Measurements from ENCODE around the gene PTPN20. TPM values are rescaled to one million over a fixed set of nuclear protein-coding genes. Genes with fewer than 3 reads are reported as not detected.
"Not testable (repeated sequence)": the region's sequence is repeated elsewhere in the genome, so short reads cannot be mapped to it uniquely, and the experiment has no call there.

Gene PTPN20
- total RNA-seq, 2 donors from 2014 or later = 2.5 to 10.2 TPM

- intact Hi-C loops (cut with DNase I); H3K4me3 ChIP-seq; DNase-seq (ENCODE audit: low spot score); H3K27ac ChIP-seq; H3K4me1 ChIP-seq (replicated peaks); H3K9me3 ChIP-seq; H3K27me3 ChIP-seq (replicated peaks; ENCODE audit: insufficient read depth); H3K36me3 ChIP-seq: not testable (repeated sequence)
- 33% methylated on average over 1 of the region's 10 CpGs for WGBS
Observed at GRCh38 chr10:46907185-46908117, 3.8 kb upstream of the PTPN20 start.

- H3K4me1 ChIP-seq (replicated peaks); DNase-seq (ENCODE audit: low spot score); H3K27ac ChIP-seq; H3K9me3 ChIP-seq; H3K36me3 ChIP-seq; H3K27me3 ChIP-seq (replicated peaks; ENCODE audit: insufficient read depth); H3K4me3 ChIP-seq; intact Hi-C loops (cut with DNase I): not testable (repeated sequence)
- 20% methylated on average over 1 of the region's 2 CpGs for WGBS
Observed at GRCh38 chr10:46922498-46922897, 11.3 kb downstream of the PTPN20 start.

GRCh38 chr10:46925156-46925555 is 13.9 kb downstream of the PTPN20 start:
- H3K9me3 ChIP-seq; DNase-seq (ENCODE audit: low spot score); intact Hi-C loops (cut with DNase I); H3K4me1 ChIP-seq (replicated peaks); H3K36me3 ChIP-seq; H3K27ac ChIP-seq; H3K4me3 ChIP-seq; H3K27me3 ChIP-seq (replicated peaks; ENCODE audit: insufficient read depth): not testable (repeated sequence)
- no CpG with 5 or more reads among the region's 2 CpGs for WGBS

GRCh38 chr10:46925853-46926252 is 14.6 kb downstream of the PTPN20 start:
- H3K4me3 ChIP-seq; H3K27me3 ChIP-seq (replicated peaks; ENCODE audit: insufficient read depth); DNase-seq (ENCODE audit: low spot score); H3K36me3 ChIP-seq; H3K9me3 ChIP-seq; H3K27ac ChIP-seq; H3K4me1 ChIP-seq (replicated peaks); intact Hi-C loops (cut with DNase I): not testable (repeated sequence)
- WGBS = 14% methylated on average over 2 of the region's 2 CpGs

- H3K9me3 ChIP-seq; H3K4me1 ChIP-seq (replicated peaks); H3K36me3 ChIP-seq; H3K4me3 ChIP-seq; H3K27ac ChIP-seq; intact Hi-C loops (cut with DNase I); H3K27me3 ChIP-seq (replicated peaks; ENCODE audit: insufficient read depth); DNase-seq (ENCODE audit: low spot score): not testable (repeated sequence)
Observed at GRCh38 chr10:46928810-46929209, 17.6 kb downstream of the PTPN20 start.

- H3K9me3 ChIP-seq; H3K4me3 ChIP-seq; DNase-seq (ENCODE audit: low spot score); H3K4me1 ChIP-seq (replicated peaks); H3K27ac ChIP-seq; H3K27me3 ChIP-seq (replicated peaks; ENCODE audit: insufficient read depth); H3K36me3 ChIP-seq; intact Hi-C loops (cut with DNase I): not testable (repeated sequence)
- WGBS = 95% methylated on average over 1 of the region's 1 CpG
Observed at GRCh38 chr10:46932383-46932782, 21.2 kb downstream of the PTPN20 start.

- H3K4me1 ChIP-seq (replicated peaks); H3K4me3 ChIP-seq; DNase-seq (ENCODE audit: low spot score); H3K36me3 ChIP-seq; intact Hi-C loops (cut with DNase I); H3K9me3 ChIP-seq; H3K27ac ChIP-seq; H3K27me3 ChIP-seq (replicated peaks; ENCODE audit: insufficient read depth): not testable (repeated sequence)
- 63% methylated on average over 1 of the region's 1 CpG for WGBS
Observed at GRCh38 chr10:46941091-46941490, 29.9 kb downstream of the PTPN20 start.

GRCh38 chr10:46948687-46949518 is 37.7 kb downstream of the PTPN20 start:
- DNase-seq (ENCODE audit: low spot score); H3K27ac ChIP-seq; H3K4me1 ChIP-seq (replicated peaks); H3K9me3 ChIP-seq; H3K36me3 ChIP-seq; intact Hi-C loops (cut with DNase I); H3K27me3 ChIP-seq (replicated peaks; ENCODE audit: insufficient read depth); H3K4me3 ChIP-seq: not testable (repeated sequence)
- 41% methylated on average over 1 of the region's 5 CpGs for WGBS

DNA sequence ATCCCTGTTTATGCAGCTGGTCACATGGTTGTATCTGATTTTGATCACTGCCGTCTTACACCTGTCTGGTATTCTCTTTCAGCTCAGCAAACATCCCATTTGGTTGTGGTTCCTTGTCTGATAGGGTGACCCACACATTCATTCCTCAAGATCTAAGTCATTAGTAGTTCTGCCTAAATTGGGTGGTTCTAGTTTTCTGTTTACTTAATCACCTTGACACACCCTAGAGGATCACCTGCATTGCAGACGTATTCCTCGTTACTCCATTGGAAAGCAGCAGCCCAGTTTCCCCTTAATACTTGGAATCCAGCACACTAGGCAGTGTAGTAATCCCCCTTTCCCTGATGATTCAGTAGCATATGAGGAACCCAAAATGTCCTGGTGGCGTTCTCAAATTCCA is 41.3 kb downstream of the PTPN20 start:
- H3K4me3 ChIP-seq; H3K4me1 ChIP-seq (replicated peaks); DNase-seq (ENCODE audit: low spot score); H3K27me3 ChIP-seq (replicated peaks; ENCODE audit: insufficient read depth); H3K36me3 ChIP-seq; intact Hi-C loops (cut with DNase I); H3K27ac ChIP-seq; H3K9me3 ChIP-seq: not testable (repeated sequence)
- 59% methylated on average over 3 of the region's 4 CpGs for WGBS

DNA sequence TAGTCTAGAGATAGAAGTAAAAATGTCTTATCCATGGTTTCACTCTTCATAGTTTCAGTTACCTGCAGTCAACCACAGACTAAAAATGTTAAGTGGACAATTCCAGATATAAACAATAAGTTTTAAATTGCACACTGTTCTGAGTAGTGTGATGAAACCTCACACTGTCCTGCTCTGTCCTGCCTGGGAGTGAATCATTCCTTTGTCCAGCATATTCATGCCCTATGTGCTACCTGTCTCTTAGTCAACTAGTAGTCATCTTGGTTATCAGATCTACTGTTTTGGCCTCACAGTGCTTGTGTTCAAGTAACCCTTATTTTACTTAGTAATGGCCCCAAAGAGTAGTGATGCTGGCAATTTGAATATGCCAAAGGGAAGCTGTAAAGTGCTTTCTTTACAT is 49.5 kb downstream of the PTPN20 start:
- H3K4me1 ChIP-seq (replicated peaks); H3K27me3 ChIP-seq (replicated peaks; ENCODE audit: insufficient read depth); H3K27ac ChIP-seq; H3K9me3 ChIP-seq; intact Hi-C loops (cut with DNase I); DNase-seq (ENCODE audit: low spot score); H3K36me3 ChIP-seq; H3K4me3 ChIP-seq: not testable (repeated sequence)

DNA sequence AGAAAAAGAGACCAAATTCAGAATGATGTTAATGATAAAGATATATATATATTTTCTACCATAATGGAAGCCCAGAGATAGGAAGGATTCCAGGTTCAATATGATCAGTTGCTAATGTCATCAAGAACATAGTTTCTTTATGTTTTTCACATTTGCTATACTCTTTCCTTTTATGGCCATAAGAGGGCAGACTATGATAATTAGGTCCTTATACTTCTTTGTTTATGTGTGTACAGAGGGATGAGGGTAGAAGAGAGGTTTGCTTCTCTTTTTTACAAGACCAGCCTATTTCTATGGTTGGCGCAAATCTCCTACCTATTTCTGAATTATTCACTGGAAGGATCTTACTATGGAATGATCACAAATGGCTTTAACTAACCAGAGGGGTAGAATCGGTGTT is 52.1 kb downstream of the PTPN20 start:
- H3K27ac ChIP-seq; H3K9me3 ChIP-seq; H3K4me3 ChIP-seq; intact Hi-C loops (cut with DNase I); H3K4me1 ChIP-seq (replicated peaks); DNase-seq (ENCODE audit: low spot score); H3K36me3 ChIP-seq; H3K27me3 ChIP-seq (replicated peaks; ENCODE audit: insufficient read depth): not testable (repeated sequence)
- WGBS = 41% methylated on average over 2 of the region's 2 CpGs

DNA sequence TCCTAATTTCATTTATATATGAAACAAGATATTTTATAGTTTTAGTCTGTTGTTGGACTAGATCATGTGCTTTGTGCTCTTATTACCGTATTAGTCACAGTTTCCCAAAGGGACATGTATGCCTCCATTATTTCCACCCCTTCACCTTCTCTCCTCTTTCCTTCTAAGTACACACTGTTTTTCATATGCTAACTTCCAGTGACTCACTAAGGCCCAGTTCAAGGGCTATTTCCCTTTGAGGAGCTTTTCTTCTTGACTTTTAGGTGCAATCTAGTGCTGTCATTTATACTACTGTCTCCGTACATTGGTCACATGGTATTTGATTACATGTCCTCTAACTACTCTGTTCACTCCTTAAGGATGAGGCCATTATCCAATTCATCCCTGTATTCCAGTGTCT is 55.8 kb downstream of the PTPN20 start:
- DNase-seq (ENCODE audit: low spot score); H3K36me3 ChIP-seq; H3K4me3 ChIP-seq; H3K27me3 ChIP-seq (replicated peaks; ENCODE audit: insufficient read depth); H3K9me3 ChIP-seq; intact Hi-C loops (cut with DNase I); H3K27ac ChIP-seq; H3K4me1 ChIP-seq (replicated peaks): not testable (repeated sequence)
- no CpG with 5 or more reads among the region's 2 CpGs for WGBS

All from prostate gland (tissue), 2 donors.